ENCODE measurements around the gene ARHGEF16. TPM values are rescaled to one million over a fixed set of nuclear protein-coding genes. Genes with fewer than 3 reads are reported as not detected.
A peak's percentile ranks its signal among the peaks of the same experiment; 100 is the strongest.

The ARHGEF16 gene
- total RNA-seq, 1 donor from 2014 or later, result 1.3 TPM

DNA sequence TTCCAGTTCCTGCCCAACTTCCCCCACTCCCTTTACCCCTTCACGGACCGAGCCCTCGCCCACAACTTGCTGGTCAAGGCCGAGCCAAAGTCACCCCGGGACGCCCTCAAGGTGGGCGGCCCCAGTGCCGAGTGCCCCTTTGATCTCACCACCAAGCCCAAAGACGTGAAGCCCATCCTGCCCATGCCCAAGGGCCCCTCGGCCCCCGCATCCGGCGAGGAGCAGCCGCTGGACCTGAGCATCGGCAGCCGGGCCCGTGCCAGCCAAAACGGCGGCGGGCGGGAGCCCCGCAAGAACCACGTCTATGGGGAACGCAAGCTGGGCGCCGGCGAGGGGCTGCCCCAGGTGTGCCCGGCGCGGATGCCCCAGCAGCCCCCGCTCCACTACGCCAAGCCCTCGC, 42.1 kb upstream of the ARHGEF16 start:
- Histone ChIP-seq H3K9me3 (ENCODE audit: low read depth) (no peaks in the 10 kb centered on the region), H3K27ac (no peak overlapping the region), H4K20me1 (ENCODE audit: low read depth) (no peaks in the 10 kb centered on the region), H3K4me1 (no peaks in the 10 kb centered on the region), H2AFZ (replicated peaks) (no peak overlapping the region), H3K4me2 (no peak overlapping the region), H3K9ac (no peak overlapping the region), H3K79me2 (ENCODE audit: low read depth) (no peaks in the 10 kb centered on the region), H3K27me3 (no peaks in the 10 kb centered on the region), H3K4me3 (no peak overlapping the region), H3F3A (ENCODE audit: low read depth) (peaks cover 7% of the 10 kb centered on the region), H3K36me3 (no peaks in the 10 kb centered on the region)
- no peaks in the 10 kb centered on the region for H3K27me3 Mint-ChIP-seq (ENCODE audit: insufficient read depth, low read depth)
- no peak overlapping the region for H3K27ac Mint-ChIP-seq
- no peak overlapping the region for H3K4me3 Mint-ChIP-seq
- peaks cover 8% of the 10 kb centered on the region for H3K9me3 Mint-ChIP-seq
- H3K4me1 Mint-ChIP-seq, result peaks cover 2% of the 10 kb centered on the region
- TF ChIP-seq EZH2phosphoT487 (IDR thresholded peaks at IDR 0.05), result no peak
- TF ChIP-seq EZH2 (IDR thresholded peaks at IDR 0.05), result no peak
- TF ChIP-seq, protein P1, sequence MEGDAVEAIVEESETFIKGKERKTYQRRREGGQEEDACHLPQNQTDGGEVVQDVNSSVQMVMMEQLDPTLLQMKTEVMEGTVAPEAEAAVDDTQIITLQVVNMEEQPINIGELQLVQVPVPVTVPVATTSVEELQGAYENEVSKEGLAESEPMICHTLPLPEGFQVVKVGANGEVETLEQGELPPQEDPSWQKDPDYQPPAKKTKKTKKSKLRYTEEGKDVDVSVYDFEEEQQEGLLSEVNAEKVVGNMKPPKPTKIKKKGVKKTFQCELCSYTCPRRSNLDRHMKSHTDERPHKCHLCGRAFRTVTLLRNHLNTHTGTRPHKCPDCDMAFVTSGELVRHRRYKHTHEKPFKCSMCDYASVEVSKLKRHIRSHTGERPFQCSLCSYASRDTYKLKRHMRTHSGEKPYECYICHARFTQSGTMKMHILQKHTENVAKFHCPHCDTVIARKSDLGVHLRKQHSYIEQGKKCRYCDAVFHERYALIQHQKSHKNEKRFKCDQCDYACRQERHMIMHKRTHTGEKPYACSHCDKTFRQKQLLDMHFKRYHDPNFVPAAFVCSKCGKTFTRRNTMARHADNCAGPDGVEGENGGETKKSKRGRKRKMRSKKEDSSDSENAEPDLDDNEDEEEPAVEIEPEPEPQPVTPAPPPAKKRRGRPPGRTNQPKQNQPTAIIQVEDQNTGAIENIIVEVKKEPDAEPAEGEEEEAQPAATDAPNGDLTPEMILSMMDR (IDR thresholded peaks at IDR 0.05), result no peak
- DNase-seq (ENCODE audit: low spot score), result no peak
- peaks cover under 1% of the 10 kb centered on the region for H3K36me3 Mint-ChIP-seq

DNA sequence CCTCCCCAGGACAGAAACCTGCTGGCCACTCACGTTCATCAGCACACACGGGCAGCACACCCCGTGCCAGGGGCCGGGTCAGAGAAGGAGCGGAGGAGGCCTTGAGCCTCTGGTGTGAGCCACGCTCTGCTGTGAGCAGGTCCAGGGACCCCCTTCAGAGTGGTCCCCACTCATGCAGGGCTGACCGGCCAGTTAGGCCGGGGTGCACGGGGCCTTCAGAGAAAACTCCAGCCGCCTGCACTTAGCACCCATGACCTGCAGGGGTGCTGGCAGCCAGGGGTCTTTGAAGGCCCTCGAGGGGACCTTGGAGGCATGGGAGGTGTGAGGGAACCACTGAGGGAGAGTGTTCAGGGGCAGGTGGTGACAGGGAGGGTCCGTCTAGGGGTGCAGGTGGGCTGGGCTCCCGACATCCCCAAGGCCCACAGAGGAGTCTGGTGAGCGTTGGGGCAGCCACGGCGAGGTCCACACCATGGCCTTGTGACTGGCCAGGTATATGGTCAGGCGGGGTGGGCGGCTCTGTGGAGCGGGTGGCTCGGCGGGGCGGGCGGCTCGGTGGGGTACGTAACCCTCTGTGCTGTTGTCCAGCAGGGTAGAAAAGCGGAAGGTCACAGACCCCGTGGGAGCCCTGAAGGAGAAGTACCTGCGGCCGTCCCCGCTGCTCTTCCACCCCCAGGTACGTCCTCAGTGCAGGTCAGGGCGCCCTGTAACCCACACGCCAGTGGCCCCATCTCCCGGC, 40.3 kb upstream of the ARHGEF16 start:
- H3K4me3 Mint-ChIP-seq, result no peak overlapping the region
- no peak overlapping the region for H3K9ac ChIP-seq
- peaks cover 2% of the 10 kb centered on the region for H3K4me1 Mint-ChIP-seq
- H3K79me2 ChIP-seq (ENCODE audit: low read depth), result no peaks in the 10 kb centered on the region
- H3K27ac Mint-ChIP-seq, result peak overlapping the region; percentile 21
- H2AFZ ChIP-seq (replicated peaks), result no peak overlapping the region
- peaks cover 3% of the 10 kb centered on the region for H3K36me3 Mint-ChIP-seq
- no peak for DNase-seq (ENCODE audit: low spot score)
- H3K9me3 Mint-ChIP-seq, result peaks cover 11% of the 10 kb centered on the region
- H3K4me3 ChIP-seq, result no peak overlapping the region
- H3K4me2 ChIP-seq, result no peak overlapping the region
- no peaks in the 10 kb centered on the region for H3K27me3 Mint-ChIP-seq (ENCODE audit: insufficient read depth, low read depth)
- no peaks in the 10 kb centered on the region for H3K4me1 ChIP-seq
- TF ChIP-seq, protein P1 (IDR thresholded peaks at IDR 0.05), result peak; percentile 22
- TF ChIP-seq EZH2phosphoT487 (IDR thresholded peaks at IDR 0.05), result no peak
- TF ChIP-seq EZH2 (IDR thresholded peaks at IDR 0.05), result no peak
- no peaks in the 10 kb centered on the region for H3K36me3 ChIP-seq
- no peaks in the 10 kb centered on the region for H4K20me1 ChIP-seq (ENCODE audit: low read depth)
- no peaks in the 10 kb centered on the region for H3K9me3 ChIP-seq (ENCODE audit: low read depth)
- peaks cover 4% of the 10 kb centered on the region for H3F3A ChIP-seq (ENCODE audit: low read depth)
- no peaks in the 10 kb centered on the region for H3K27me3 ChIP-seq
- no peak overlapping the region for H3K27ac ChIP-seq

DNA sequence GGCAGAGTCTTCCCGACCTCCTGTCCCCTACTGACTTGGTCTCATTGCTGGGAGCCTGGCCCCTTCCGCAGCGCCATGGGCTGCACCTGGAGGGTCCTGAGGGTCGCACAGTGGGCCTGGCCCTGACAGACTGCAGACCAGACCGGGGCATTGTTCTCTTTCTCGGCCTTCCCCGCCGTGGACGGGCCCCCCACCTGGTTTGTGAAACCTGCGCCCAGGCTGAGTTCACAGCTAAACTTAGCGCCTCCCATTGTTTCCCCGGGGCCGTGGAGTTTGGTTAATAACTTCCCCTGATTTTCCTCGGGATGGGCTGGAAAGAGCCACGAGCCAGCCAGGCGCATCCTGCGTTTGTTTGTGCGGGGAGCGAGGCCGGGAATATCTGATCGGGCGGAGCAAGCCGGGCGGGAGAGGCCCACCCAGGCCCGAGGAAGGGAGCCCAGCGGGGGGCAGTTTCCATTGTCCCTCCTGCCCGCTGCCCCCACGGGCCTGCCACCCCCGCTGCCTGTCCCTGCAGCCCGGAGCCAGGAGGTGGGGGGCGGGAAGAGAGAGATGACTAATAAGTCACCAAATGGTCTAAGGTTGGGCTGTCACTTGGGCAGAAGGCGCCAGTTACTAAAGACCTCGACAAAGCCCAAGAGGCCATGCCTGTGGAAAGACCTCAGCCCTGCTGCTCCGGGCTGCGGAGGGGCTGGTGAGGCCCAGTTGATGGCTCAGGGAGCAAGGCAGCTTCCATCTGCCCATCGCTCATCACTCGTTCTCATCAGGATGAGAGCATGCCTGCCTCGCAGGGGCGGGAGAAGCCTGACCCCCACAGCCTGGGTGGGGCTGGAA, 39.0 kb upstream of the ARHGEF16 start:
- no peaks in the 10 kb centered on the region for H3K36me3 ChIP-seq
- no peaks in the 10 kb centered on the region for H3K4me1 ChIP-seq
- no peak overlapping the region for H2AFZ ChIP-seq (replicated peaks)
- Mint-ChIP-seq H3K27me3 (ENCODE audit: insufficient read depth, low read depth) (no peaks in the 10 kb centered on the region), H3K4me1 (peaks cover 2% of the 10 kb centered on the region), H3K9me3 (peaks cover 11% of the 10 kb centered on the region), H3K36me3 (peaks cover 6% of the 10 kb centered on the region), H3K27ac (no peak overlapping the region), H3K4me3 (no peak overlapping the region)
- TF ChIP-seq EZH2 (IDR thresholded peaks at IDR 0.05) (no peak), EZH2phosphoT487 (IDR thresholded peaks at IDR 0.05) (no peak)
- TF ChIP-seq, protein P1 (IDR thresholded peaks at IDR 0.05), result no peak
- no peak overlapping the region for H3K4me3 ChIP-seq
- H4K20me1 ChIP-seq (ENCODE audit: low read depth), result no peaks in the 10 kb centered on the region
- H3K27ac ChIP-seq, result no peak overlapping the region
- H3K9me3 ChIP-seq (ENCODE audit: low read depth), result no peaks in the 10 kb centered on the region
- H3K9ac ChIP-seq, result no peak overlapping the region
- H3K79me2 ChIP-seq (ENCODE audit: low read depth), result no peaks in the 10 kb centered on the region
- DNase-seq (ENCODE audit: low spot score), result no peak
- no peaks in the 10 kb centered on the region for H3F3A ChIP-seq (ENCODE audit: low read depth)
- no peak overlapping the region for H3K4me2 ChIP-seq
- no peaks in the 10 kb centered on the region for H3K27me3 ChIP-seq
